HL-60 (cell line): ENCODE measurements around the gene H2BK1.

Source experiments
- DNase-seq, 2 experiments: peaks; one replicate each; pipeline ENCODE4 v3.0.0-alpha.2; 2010 to 2020; ENCODE audit warnings: low read depth in 1 of 2, low spot score in 1 of 2
- H3K27ac ChIP-seq: fragments of 250-450 bp; sonication (Bioruptor Pico); replicated peaks from 2 replicates; pipeline ENCODE4 v1.5.1; 2020; ENCODE audit warnings: mild to moderate bottlenecking, moderate library complexity
- H3K27me3 ChIP-seq: fragments of 250-450 bp; sonication (Bioruptor Pico); 2 replicates; pipeline ENCODE4 v1.5.1; 2021; ENCODE audit warnings: mild to moderate bottlenecking, moderate library complexity; ENCODE audit not compliant: insufficient read depth, poor library complexity, severe bottlenecking
- H3K4me3 ChIP-seq: replicated peaks from 2 replicates; pipeline ENCODE4 v1.5.1; 2011; ENCODE audit warnings: mild to moderate bottlenecking, control low read depth, low read length; ENCODE audit not compliant: insufficient read depth
- CTCF ChIP-seq: IDR thresholded peaks from one replicate; pipeline ENCODE4 v1.5.1; 2011; ENCODE audit warnings: low read length, control low read depth, inconsistent platforms; ENCODE audit not compliant: insufficient read depth
- GABPA ChIP-seq: IDR thresholded peaks from 2 replicates; pipeline ENCODE4 v1.6.1; 2012; ENCODE audit warnings: low read depth
- POLR2AphosphoS5 ChIP-seq: IDR thresholded peaks from 2 replicates; pipeline ENCODE4 v1.6.1; 2012; ENCODE audit warnings: low read depth
- SPI1 ChIP-seq: IDR thresholded peaks from 2 replicates; pipeline ENCODE4 v1.6.1; 2012; ENCODE audit warnings: low read depth, mild to moderate bottlenecking, borderline replicate concordance
- TF ChIP-seq, protein P1 (sequence below): IDR thresholded peaks from 2 replicates; pipeline ENCODE4 v1.6.1; 2012; ENCODE audit warnings: low read depth; ENCODE audit not compliant: insufficient replicate concordance

The H2BK1 gene

GRCh38 chr7:151168003-151168786 lies 42.1 kb downstream of the H2BK1 start:
- Histone ChIP-seq H3K4me3 (peak overlapping the region; percentile 30), H3K27me3 (peaks cover 56% of the 10 kb centered on the region), H3K27ac (no peak overlapping the region)
- TF ChIP-seq GABPA (no peak), CTCF (peak; percentile 52)
- peak; percentile 35 to 57 for DNase-seq

DNA sequence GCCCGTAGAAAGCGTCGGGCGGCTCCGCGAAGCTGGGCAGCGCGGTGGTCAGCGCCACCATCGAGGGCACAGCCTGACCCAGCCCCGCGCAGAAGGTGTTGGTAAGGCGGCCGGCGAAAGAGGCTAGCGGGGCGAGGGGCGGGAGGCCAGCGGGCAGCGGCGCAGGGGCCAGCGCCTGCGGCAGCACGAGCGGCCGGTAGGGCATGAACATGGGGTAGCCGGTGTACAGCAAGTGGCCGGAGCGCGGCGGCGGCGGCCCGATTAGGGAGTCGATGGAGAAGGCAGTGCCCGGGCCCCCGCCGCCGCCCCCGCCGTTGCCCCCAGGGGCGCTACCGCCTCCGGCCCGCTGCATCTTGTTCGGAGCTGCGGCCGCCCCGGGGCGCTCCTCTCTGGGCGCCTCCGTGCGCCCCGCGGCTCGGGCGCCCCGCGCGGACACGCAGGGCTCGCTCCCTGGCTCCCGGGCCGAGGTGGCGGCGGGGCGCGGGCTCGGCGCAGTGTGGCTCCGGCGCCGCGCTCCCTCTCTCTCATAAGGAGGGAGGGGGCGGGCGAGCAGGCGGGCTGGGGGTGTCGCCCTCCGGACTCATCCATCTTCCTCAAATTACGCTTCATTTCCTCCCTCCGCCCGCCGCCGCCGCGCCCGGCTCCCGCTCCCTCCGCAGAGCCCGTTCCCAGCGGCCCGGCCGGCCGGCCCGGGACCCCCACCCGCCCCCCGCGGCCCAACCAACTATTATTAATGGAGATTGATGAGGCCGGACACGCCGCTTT lies 42.9 kb downstream of the H2BK1 start, which contains the start of gene GBX1:
GBX1 (minus strand) TSS at position 498 of the 765 bp plus-strand sequence; CDS start at position 352, 146 bp downstream.
- no peak for TF ChIP-seq SPI1
- TF ChIP-seq GABPA: no peak
- no peak for TF ChIP-seq CTCF
- TF ChIP-seq, protein P1, sequence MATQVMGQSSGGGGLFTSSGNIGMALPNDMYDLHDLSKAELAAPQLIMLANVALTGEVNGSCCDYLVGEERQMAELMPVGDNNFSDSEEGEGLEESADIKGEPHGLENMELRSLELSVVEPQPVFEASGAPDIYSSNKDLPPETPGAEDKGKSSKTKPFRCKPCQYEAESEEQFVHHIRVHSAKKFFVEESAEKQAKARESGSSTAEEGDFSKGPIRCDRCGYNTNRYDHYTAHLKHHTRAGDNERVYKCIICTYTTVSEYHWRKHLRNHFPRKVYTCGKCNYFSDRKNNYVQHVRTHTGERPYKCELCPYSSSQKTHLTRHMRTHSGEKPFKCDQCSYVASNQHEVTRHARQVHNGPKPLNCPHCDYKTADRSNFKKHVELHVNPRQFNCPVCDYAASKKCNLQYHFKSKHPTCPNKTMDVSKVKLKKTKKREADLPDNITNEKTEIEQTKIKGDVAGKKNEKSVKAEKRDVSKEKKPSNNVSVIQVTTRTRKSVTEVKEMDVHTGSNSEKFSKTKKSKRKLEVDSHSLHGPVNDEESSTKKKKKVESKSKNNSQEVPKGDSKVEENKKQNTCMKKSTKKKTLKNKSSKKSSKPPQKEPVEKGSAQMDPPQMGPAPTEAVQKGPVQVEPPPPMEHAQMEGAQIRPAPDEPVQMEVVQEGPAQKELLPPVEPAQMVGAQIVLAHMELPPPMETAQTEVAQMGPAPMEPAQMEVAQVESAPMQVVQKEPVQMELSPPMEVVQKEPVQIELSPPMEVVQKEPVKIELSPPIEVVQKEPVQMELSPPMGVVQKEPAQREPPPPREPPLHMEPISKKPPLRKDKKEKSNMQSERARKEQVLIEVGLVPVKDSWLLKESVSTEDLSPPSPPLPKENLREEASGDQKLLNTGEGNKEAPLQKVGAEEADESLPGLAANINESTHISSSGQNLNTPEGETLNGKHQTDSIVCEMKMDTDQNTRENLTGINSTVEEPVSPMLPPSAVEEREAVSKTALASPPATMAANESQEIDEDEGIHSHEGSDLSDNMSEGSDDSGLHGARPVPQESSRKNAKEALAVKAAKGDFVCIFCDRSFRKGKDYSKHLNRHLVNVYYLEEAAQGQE: no peak
- TF ChIP-seq POLR2AphosphoS5: no peak
- no peak for DNase-seq
- peak within 1 kb of the TSS; percentile 30 for H3K4me3 ChIP-seq
- no peak within 1 kb of the TSS for H3K27ac ChIP-seq
- peaks cover 58% of the 10 kb centered on the region for H3K27me3 ChIP-seq

DNA sequence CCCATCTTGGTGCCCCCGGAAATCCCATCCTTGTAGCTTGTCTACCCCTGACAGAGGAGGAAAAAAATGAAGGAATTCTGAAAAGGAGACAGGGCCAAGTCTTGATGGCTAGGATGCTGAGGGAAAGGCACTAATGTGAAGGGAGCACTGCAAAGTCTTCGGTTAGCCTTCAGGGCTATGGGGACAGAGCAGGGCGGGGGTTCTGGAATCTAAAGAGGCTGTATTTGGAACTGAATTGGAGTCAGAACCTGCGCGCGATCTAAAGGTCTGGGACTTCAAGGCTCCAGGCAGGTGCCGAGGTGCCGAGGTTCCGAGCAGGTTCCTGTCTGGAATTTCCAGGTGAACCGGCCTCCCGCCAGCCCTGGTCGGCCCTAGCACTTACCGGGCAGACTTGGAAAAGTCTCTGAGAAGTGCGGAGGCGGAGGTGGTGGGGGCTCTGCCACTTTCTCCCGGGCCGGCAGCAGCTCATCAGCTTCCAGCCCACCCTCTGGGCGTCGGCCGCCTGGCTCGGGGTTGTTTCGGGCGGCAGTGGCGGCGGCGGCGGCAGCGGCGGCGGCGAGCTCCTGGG lies 43.6 kb downstream of the H2BK1 start:
- no peak overlapping the region for H3K27ac ChIP-seq
- H3K4me3 ChIP-seq: peak overlapping the region; percentile 23
- peaks cover 61% of the 10 kb centered on the region for H3K27me3 ChIP-seq
- TF ChIP-seq SPI1: no peak
- TF ChIP-seq POLR2AphosphoS5: no peak
- DNase-seq: no peak

DNA sequence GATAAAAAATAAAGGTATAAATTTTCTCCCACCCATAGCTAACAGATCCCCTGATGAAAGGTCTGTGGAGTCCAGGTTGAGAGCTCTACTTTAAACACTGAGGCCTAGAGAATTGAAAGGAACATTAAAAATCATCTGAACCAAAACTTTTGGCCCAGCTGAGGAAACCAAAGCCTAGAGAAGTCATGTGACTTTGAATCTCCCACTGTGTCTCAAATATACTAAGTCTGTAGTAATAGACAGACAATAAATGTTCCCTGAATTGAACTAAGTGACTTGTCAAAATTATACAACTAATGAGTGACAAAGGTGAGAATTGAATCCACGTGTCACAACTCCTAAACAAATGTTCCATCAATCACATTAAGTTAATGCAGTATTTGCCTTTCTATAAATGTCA lies 48.5 kb downstream of the H2BK1 start:
- no peak overlapping the region for H3K4me3 ChIP-seq
- TF ChIP-seq GABPA: no peak
- TF ChIP-seq SPI1: no peak
- no peak for TF ChIP-seq CTCF
- TF ChIP-seq, protein P1: no peak
- no peak for TF ChIP-seq POLR2AphosphoS5
- no peak overlapping the region for H3K27ac ChIP-seq
- no peak for DNase-seq
- H3K27me3 ChIP-seq: peaks cover 49% of the 10 kb centered on the region
